ENCODE results near the gene NTSR1. TPM values are rescaled to one million over a fixed set of nuclear protein-coding genes. Genes with fewer than 3 reads are reported as not detected.
A peak's percentile ranks its signal among the peaks of the same experiment; 100 is the strongest.

The NTSR1 gene
- total and polyA plus RNA-seq, 4 experiments from 2014 or later = 0.30 to 0.38 TPM; not detected in 2

DNA sequence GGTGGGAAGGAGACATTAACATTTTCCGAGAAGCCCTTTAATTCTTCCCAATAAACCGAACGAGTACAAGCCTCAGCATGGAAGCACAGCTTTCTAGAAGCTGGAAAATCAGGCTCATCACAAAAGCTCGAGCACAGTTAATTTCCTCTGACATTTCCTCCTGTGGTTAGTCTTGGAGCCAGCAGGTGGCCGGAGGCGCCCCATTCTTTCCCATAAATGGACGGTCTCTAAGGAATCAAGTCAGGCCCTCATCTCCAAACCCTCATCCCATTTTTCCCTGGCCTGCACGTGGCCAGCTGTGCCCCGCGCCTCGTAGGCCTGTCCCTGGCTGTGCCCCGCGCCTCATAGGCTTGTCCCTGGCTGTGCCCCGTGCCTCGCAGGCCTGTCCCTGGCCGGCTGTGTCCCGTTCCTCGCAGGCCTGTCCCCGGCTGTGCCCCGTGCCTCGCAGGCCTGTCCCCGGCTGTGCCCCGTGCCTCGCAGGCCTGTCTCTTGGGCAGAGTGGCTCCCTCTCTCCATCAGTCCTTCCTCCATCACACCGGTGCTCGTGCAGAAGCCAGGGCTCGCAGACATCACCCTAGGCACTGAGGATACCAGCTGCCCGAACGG lies 19.7 kb upstream of the NTSR1 start:
- DNase-seq = no peak

DNA sequence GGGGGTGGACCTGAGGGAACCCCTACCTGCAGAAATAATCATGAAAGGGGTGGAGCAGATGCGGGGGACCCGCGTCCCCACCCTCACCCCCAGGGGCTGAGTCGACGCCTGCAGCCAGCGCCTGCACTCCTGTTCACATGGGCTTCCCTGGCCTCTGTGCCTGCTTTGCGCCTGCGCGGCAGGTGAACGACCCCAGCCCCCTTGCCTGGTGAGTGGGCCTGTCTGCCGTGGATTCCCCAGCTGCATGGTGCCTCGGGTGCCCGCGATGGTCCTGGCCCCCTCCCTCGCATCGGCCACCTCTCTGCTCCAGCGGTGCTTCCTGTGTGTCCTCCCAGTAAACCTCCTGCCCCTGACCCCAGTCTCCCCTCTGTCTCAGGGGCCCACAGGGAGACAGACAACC lies 18.8 kb upstream of the NTSR1 start:
- H3K36me3 ChIP-seq (ENCODE audit: insufficient read depth, low read length) = no peaks in the 10 kb centered on the region
- H3K4me1 Mint-ChIP-seq = peaks cover 4 to 16% (median 6%) of the 10 kb centered on the region in 4 donors
- ChIA-PET POLR2A (ENCODE audit: partially characterized antibody) (no interaction called here), CTCF (ENCODE audit: partially characterized antibody) (no interaction called here)
- no peak overlapping the region for H3K27ac Mint-ChIP-seq
- no peak overlapping the region for H3K4me3 ChIP-seq (ENCODE audit: low read length in 2 of 2)
- peaks cover 9% of the 10 kb centered on the region for H3K4me1 ChIP-seq (ENCODE audit: insufficient read depth, low read length)
- H3K36me3 Mint-ChIP-seq = no peaks in the 10 kb centered on the region
- no peaks in the 10 kb centered on the region for H3K9me3 ChIP-seq (ENCODE audit: control insufficient read depth in 1 of 2, low read length in 2 of 2)
- DNase-seq = no peak
- no peak overlapping the region for H3K4me3 Mint-ChIP-seq
- no peaks in the 10 kb centered on the region for H3K9me3 Mint-ChIP-seq
- H3K27me3 Mint-ChIP-seq = peaks cover 0 to 11% of the 10 kb centered on the region in 2 donors
- H3K27ac ChIP-seq (ENCODE audit: low read depth, low read length) = no peak overlapping the region
- no peaks in the 10 kb centered on the region for H3K27me3 ChIP-seq (ENCODE audit: insufficient read depth, low read length)
- intact Hi-C loops (cut with micrococcal nuclease) = no loop called here

More for the DNA sequence above, 19.7 kb upstream of the NTSR1 start:
- Mint-ChIP-seq H3K9me3 (no peaks in the 10 kb centered on the region), H3K4me3 (no peak overlapping the region), H3K4me1 (peaks cover 4 to 16% (median 6%) of the 10 kb centered on the region in 4 donors), H3K27ac (no peak overlapping the region), H3K36me3 (no peaks in the 10 kb centered on the region), H3K27me3 (peaks cover 0 to 11% of the 10 kb centered on the region in 2 donors)
- peaks cover 9% of the 10 kb centered on the region for H3K4me1 ChIP-seq (ENCODE audit: insufficient read depth, low read length)
- H3K9me3 ChIP-seq (ENCODE audit: control insufficient read depth in 1 of 2, low read length in 2 of 2) = no peaks in the 10 kb centered on the region
- ChIA-PET POLR2A (ENCODE audit: partially characterized antibody) (no interaction called here), CTCF (ENCODE audit: partially characterized antibody) (no interaction called here)
- H3K4me3 ChIP-seq (ENCODE audit: low read length in 2 of 2) = no peak overlapping the region
- H3K27me3 ChIP-seq (ENCODE audit: insufficient read depth, low read length) = no peaks in the 10 kb centered on the region
- H3K36me3 ChIP-seq (ENCODE audit: insufficient read depth, low read length) = no peaks in the 10 kb centered on the region
- H3K27ac ChIP-seq (ENCODE audit: low read depth, low read length) = no peak overlapping the region
- intact Hi-C loops (cut with micrococcal nuclease) = no loop called here

DNA sequence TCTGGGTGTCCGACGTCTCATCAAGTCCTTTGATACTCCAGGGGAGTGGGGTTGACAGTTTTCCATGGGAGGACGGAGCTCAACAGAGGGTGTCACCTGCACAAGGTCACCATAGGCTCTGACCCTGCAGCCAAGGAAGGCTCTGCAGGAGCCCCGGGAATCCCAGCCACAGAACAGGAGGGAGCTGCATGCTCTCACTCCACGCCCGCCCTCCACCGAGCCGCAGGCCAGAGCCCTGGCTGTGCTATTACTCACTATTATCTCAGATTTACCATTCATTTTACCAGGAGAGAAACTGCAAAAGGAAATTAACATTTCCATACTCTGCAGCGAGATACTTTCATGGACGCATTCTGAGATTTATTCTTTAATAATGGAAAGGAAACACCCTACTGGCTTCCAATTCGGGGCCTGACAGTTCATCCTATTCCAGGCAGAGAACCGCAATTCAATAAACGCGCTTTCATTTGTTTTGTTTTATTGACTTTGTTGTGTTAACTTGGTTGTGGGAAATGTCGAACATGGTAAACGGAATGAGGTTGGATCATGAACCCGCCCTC lies 18.3 kb upstream of the NTSR1 start:
- no peak for DNase-seq
- H3K27ac ChIP-seq (ENCODE audit: low read depth, low read length) = no peak overlapping the region
- H3K9me3 ChIP-seq (ENCODE audit: control insufficient read depth in 1 of 2, low read length in 2 of 2) = no peaks in the 10 kb centered on the region
- H3K36me3 ChIP-seq (ENCODE audit: insufficient read depth, low read length) = no peaks in the 10 kb centered on the region
- Mint-ChIP-seq H3K4me3 (no peak overlapping the region), H3K36me3 (no peaks in the 10 kb centered on the region), H3K9me3 (no peaks in the 10 kb centered on the region), H3K27ac (no peak overlapping the region), H3K4me1 (peaks cover 4 to 14% (median 6%) of the 10 kb centered on the region in 4 donors), H3K27me3 (peaks cover 0 to 10% of the 10 kb centered on the region in 2 donors)
- H3K4me1 ChIP-seq (ENCODE audit: insufficient read depth, low read length) = peaks cover 9% of the 10 kb centered on the region
- H3K27me3 ChIP-seq (ENCODE audit: insufficient read depth, low read length) = no peaks in the 10 kb centered on the region
- intact Hi-C loops (cut with micrococcal nuclease) = no loop called here
- H3K4me3 ChIP-seq (ENCODE audit: low read length in 2 of 2) = no peak overlapping the region
- POLR2A ChIA-PET (ENCODE audit: partially characterized antibody) = no interaction called here
- CTCF ChIA-PET (ENCODE audit: partially characterized antibody) = no interaction called here

DNA sequence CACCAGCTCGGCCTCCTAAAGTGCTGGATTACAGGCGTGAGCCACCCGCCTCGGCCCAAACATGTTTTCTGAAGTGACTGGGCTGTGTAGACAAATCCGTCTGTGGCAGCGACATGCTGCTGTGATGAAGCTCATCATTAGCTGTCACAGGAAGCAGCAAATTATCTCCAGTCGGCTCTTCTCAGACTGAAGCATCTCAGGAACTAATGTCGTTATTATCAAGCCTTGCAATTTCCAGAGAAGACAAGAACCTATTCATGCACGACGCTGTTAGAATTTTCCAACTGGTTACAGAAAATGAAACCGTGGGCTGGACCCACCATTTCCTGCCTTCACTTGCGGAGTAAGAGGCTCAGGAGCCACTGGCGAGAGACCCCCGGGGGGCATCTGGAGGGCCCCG lies 17.1 kb upstream of the NTSR1 start:
- ChIA-PET POLR2A (ENCODE audit: partially characterized antibody) (no interaction called here), CTCF (ENCODE audit: partially characterized antibody) (no interaction called here)
- H3K36me3 Mint-ChIP-seq = no peaks in the 10 kb centered on the region
- Histone ChIP-seq H3K27ac (ENCODE audit: low read depth, low read length) (no peak overlapping the region), H3K9me3 (ENCODE audit: control insufficient read depth in 1 of 2, low read length in 2 of 2) (no peaks in the 10 kb centered on the region), H3K36me3 (ENCODE audit: insufficient read depth, low read length) (no peaks in the 10 kb centered on the region), H3K4me3 (ENCODE audit: low read length in 2 of 2) (no peak overlapping the region), H3K4me1 (ENCODE audit: insufficient read depth, low read length) (no peaks in the 10 kb centered on the region), H3K27me3 (ENCODE audit: insufficient read depth, low read length) (no peaks in the 10 kb centered on the region)
- peak overlapping the region in 3 of 7 donors; percentile 18 to 37 (median 35) for H3K27ac Mint-ChIP-seq
- H3K4me1 Mint-ChIP-seq = peaks cover 0 to 6% (median 2%) of the 10 kb centered on the region in 4 donors
- no peak overlapping the region for H3K4me3 Mint-ChIP-seq
- H3K27me3 Mint-ChIP-seq = peaks cover 0 to 7% of the 10 kb centered on the region in 2 donors
- H3K9me3 Mint-ChIP-seq = no peaks in the 10 kb centered on the region
- no peak for DNase-seq
- intact Hi-C loops (cut with micrococcal nuclease) = no loop called here

DNA sequence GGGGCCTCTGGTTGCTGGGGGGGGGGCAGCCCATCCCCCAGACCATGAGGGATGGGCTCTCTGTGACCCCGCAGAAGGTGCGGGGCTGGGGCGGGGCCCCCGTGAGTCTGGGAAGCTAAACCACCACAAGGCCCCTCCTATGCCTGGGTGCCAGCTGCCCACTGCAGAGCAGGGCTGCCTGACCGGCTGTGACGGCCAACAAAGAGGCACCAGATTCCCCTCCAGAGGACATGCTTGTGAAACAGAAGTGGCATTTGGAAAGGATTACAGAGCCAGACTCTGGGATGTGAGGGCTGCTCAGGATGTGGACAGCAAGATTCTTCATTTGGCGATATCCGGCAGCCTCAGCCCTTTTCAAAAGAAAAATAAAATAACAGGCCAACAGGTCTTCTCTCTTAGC lies 16.5 kb upstream of the NTSR1 start:
- Mint-ChIP-seq H3K27me3 (peaks cover 0 to 7% of the 10 kb centered on the region in 2 donors), H3K4me1 (peaks cover 0 to 7% (median 0%) of the 10 kb centered on the region in 4 donors), H3K4me3 (no peak overlapping the region), H3K27ac (no peak overlapping the region), H3K9me3 (no peaks in the 10 kb centered on the region), H3K36me3 (no peaks in the 10 kb centered on the region)
- Histone ChIP-seq H3K9me3 (ENCODE audit: control insufficient read depth in 1 of 2, low read length in 2 of 2) (no peaks in the 10 kb centered on the region), H3K4me1 (ENCODE audit: insufficient read depth, low read length) (no peaks in the 10 kb centered on the region), H3K36me3 (ENCODE audit: insufficient read depth, low read length) (no peaks in the 10 kb centered on the region), H3K27ac (ENCODE audit: low read depth, low read length) (no peak overlapping the region), H3K4me3 (ENCODE audit: low read length in 2 of 2) (no peak overlapping the region), H3K27me3 (ENCODE audit: insufficient read depth, low read length) (no peaks in the 10 kb centered on the region)
- DNase-seq = no peak
- ChIA-PET CTCF (ENCODE audit: partially characterized antibody) (no interaction called here), POLR2A (ENCODE audit: partially characterized antibody) (no interaction called here)
- intact Hi-C loops (cut with micrococcal nuclease) = no loop called here

DNA sequence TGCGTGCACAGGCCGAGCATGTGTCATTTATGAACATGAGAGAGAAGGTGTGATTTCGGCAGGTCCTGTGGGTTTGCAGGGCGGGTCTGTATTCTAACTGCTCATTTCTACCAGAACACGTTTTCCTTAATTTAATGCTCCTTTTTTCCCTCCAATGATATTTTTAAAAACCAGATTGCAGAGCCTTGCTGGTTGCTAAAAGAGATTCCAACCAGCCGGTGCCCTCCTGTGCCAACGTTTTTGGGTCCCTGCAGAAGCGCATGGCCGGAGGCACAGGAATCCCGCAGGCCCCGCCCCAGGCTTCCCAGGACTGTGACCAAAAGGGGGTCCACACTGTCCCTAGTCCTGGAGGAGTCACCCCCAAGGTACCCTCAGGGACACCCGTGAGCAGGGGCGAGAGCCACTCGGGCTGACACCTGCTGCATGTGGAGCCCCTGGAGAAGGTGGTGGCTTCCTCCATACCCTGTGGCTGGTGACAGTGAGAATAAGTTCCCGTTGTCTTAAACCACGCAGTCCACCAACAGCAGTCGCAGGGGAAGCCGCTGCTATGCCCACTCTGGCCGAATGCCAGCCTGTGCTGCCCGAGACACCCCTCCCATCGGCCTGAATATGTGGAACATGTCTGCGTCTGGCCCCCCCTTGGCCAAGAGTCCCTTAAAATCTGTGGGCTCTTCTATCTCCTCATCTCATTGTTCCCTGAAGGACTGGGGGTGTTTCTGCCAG lies 15.7 kb upstream of the NTSR1 start:
- Histone ChIP-seq H3K27me3 (ENCODE audit: insufficient read depth, low read length) (no peaks in the 10 kb centered on the region), H3K27ac (ENCODE audit: low read depth, low read length) (no peak overlapping the region), H3K36me3 (ENCODE audit: insufficient read depth, low read length) (no peaks in the 10 kb centered on the region), H3K9me3 (ENCODE audit: control insufficient read depth in 1 of 2, low read length in 2 of 2) (no peaks in the 10 kb centered on the region), H3K4me3 (ENCODE audit: low read length in 2 of 2) (no peak overlapping the region), H3K4me1 (ENCODE audit: insufficient read depth, low read length) (no peaks in the 10 kb centered on the region)
- H3K27ac Mint-ChIP-seq = no peak overlapping the region
- ChIA-PET CTCF (ENCODE audit: partially characterized antibody) (no interaction called here), POLR2A (ENCODE audit: partially characterized antibody) (no interaction called here)
- H3K4me1 Mint-ChIP-seq = peaks cover 0 to 7% (median 0%) of the 10 kb centered on the region in 4 donors
- H3K4me3 Mint-ChIP-seq = no peak overlapping the region
- no peaks in the 10 kb centered on the region for H3K36me3 Mint-ChIP-seq
- H3K9me3 Mint-ChIP-seq = no peaks in the 10 kb centered on the region
- peaks cover 0 to 5% of the 10 kb centered on the region in 2 donors for H3K27me3 Mint-ChIP-seq
- intact Hi-C loops (cut with micrococcal nuclease) = no loop called here
- no peak for DNase-seq

DNA sequence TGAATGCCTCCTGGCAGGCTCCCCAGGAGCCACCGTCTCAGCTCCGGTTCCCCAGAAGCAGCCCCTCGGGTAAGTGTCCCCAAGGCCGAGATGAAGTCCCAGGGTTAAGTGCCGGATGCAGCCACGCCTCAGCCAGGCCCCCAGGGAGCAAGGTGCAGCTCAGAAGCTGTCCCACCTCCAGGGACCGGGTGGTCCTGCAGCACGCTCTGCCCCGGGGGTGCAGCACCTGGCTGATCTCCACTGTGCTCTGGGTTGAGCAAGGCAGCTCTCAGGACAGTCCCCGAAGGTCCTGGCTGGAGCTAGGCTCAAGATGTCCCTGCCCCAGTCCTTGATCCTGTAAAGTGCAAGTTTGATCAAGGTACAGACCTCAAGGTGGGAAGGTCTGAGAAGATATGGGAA lies 15.1 kb upstream of the NTSR1 start:
- Mint-ChIP-seq H3K9me3 (no peaks in the 10 kb centered on the region), H3K4me3 (no peak overlapping the region), H3K4me1 (peaks cover 0 to 7% (median 0%) of the 10 kb centered on the region in 4 donors), H3K27me3 (peaks cover 0 to 4% of the 10 kb centered on the region in 2 donors), H3K27ac (no peak overlapping the region), H3K36me3 (no peaks in the 10 kb centered on the region)
- H3K27me3 ChIP-seq (ENCODE audit: insufficient read depth, low read length) = no peaks in the 10 kb centered on the region
- H3K27ac ChIP-seq (ENCODE audit: low read depth, low read length) = no peak overlapping the region
- no peaks in the 10 kb centered on the region for H3K9me3 ChIP-seq (ENCODE audit: control insufficient read depth in 1 of 2, low read length in 2 of 2)
- H3K4me1 ChIP-seq (ENCODE audit: insufficient read depth, low read length) = no peaks in the 10 kb centered on the region
- ChIA-PET POLR2A (ENCODE audit: partially characterized antibody) (no interaction called here), CTCF (ENCODE audit: partially characterized antibody) (no interaction called here)
- no peaks in the 10 kb centered on the region for H3K36me3 ChIP-seq (ENCODE audit: insufficient read depth, low read length)
- no peak overlapping the region for H3K4me3 ChIP-seq (ENCODE audit: low read length in 2 of 2)
- intact Hi-C loops (cut with micrococcal nuclease) = no loop called here
- DNase-seq = no peak
